Astrocyte of the cerebellum (primary cell): ENCODE data around the gene MAB21L3.

ENCODE experiments used
- DNase-seq: peaks from one replicate; pipeline ENCODE4 v3.0.0-alpha.2; 2011; ENCODE audit warnings: low read depth
- H3K4me3 ChIP-seq: 2 replicates; pipeline ENCODE4 v1.5.1; 2011; ENCODE audit warnings: mild to moderate bottlenecking, low read depth, low read length, moderate library complexity
- in situ Hi-C: cut with HindIII; loops from 2 replicates; pipeline ENCODE4 v1.10.0; 2017; ENCODE audit warnings: low sequenced_read_pairs
- TF ChIP-seq, protein P1 (sequence below): IDR thresholded peaks from 2 replicates; pipeline ENCODE4 v1.5.1; 2012; ENCODE audit warnings: low read length, low read depth, moderate library complexity, mild to moderate bottlenecking; ENCODE audit errors: missing control alignments

Gene MAB21L3

DNA sequence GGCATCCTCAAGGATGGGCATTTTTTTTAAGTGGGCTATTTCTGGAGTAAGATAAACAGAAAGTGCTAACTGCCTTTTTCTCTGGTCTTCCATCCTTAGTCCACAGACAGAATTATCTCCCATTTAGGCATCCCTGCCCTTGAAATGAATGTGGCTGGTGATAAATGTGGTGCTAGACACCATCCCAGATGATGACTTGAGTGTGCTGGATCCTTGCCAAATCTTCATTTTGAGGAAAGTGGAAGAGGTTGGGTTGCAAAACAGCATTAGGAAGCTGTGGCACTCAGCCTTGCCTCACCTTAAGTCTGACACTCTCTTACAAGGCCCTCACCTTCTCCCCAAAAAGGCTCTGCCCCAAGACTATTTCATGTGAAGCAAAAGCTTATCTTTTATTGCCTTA lies 19.2 kb downstream of the MAB21L3 start:
- in situ Hi-C loops, result no loop called here
- no peak overlapping the region for H3K4me3 ChIP-seq
- DNase-seq, result no peak
- TF ChIP-seq, protein P1, sequence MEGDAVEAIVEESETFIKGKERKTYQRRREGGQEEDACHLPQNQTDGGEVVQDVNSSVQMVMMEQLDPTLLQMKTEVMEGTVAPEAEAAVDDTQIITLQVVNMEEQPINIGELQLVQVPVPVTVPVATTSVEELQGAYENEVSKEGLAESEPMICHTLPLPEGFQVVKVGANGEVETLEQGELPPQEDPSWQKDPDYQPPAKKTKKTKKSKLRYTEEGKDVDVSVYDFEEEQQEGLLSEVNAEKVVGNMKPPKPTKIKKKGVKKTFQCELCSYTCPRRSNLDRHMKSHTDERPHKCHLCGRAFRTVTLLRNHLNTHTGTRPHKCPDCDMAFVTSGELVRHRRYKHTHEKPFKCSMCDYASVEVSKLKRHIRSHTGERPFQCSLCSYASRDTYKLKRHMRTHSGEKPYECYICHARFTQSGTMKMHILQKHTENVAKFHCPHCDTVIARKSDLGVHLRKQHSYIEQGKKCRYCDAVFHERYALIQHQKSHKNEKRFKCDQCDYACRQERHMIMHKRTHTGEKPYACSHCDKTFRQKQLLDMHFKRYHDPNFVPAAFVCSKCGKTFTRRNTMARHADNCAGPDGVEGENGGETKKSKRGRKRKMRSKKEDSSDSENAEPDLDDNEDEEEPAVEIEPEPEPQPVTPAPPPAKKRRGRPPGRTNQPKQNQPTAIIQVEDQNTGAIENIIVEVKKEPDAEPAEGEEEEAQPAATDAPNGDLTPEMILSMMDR, result no peak

DNA sequence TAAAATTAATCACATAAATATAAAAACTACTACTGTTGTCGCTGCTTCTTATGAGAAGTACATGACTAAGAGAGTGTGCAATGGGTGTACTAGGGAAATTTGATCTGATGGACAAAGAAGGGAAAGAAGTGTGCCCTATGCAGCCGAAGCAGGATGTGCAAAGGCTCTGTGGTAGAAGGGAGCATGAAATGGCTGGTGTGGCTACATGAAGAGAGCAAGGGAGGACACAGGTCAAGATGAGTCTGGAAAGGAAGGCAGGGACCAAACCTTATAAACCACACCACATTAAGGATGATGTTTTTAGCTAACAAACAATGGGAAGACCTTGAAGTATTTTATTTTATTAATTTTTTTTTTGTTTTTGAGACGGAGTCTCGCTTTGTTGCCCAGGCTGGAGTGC lies 20.0 kb downstream of the MAB21L3 start:
- TF ChIP-seq, protein P1, result no peak
- H3K4me3 ChIP-seq, result no peak overlapping the region
- in situ Hi-C loops, result no loop called here
- DNase-seq, result no peak

DNA sequence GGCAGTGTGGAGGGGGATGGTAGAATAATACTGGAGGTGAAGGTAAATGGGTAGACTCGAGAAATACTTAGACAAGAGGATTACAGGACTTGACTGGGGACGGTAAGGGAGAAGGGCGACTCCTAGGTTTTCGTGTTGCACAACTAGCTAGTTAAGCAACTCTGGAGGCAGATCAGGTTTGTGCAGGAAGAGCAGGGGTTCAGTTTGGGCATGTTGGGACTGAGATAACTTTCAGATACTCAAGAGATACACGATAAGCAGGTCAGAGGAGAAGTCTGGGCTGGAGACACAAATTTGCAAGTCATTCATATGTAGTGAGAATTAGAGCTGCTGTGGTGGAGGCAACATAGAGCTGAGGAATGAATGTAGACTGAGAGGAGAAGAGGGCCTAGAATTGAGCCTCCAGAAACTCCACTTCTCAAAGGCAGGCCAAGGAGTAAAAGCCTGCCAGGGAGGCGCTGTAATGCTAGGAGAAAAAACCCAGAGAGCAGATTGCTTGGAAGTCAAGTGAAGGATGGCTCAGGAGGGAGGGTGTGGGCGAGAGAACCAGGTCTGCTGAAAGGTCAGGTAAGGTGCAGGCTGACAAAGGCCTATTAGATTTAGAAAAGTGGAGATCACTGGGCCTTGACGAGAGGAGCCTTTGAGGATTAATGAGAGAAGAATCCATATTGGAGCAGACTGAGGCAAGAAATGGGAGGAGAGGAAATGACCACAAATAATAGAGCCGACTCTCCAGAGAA lies 20.8 kb downstream of the MAB21L3 start:
- DNase-seq, result no peak
- TF ChIP-seq, protein P1, result no peak
- in situ Hi-C loops, result no loop called here
- no peak overlapping the region for H3K4me3 ChIP-seq

DNA sequence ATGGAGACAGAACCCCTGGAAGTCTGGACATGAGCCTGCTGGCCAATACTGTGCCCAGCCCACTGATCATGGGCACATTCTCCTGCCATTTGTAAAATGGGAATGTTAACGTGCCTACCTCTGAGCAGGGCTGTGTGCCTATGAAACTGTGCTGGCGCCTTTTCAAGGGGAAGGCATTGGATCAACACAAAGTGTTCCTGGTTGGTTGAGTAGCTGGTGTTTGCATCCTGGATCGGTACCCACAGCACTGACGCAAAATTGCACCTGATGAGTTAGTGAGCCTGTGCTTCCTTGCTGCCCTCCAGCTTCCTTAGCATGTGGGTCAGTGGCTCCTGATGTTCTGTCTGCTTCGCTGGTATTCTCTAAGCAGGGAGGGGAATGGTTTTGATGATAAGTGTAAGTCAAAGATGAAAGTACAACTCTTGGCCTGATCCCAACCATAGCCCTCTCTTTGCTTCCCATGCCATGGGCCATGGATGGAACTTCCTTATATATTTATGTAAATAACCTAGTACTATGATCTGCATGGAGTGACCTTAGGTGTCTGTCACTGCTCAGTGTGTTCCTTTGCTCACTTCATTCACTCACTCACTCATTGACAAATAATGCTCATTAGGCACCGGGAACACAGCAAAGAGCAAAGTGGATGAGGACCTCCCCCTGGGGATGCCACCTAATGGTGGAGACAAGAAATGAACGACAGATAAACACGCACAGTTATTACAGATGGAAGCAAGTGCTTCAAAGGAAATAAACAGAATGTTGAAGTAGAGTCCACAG lies 22.7 kb downstream of the MAB21L3 start:
- TF ChIP-seq, protein P1, result no peak
- DNase-seq, result no peak
- no peak overlapping the region for H3K4me3 ChIP-seq
- in situ Hi-C loops, result no loop called here

DNA sequence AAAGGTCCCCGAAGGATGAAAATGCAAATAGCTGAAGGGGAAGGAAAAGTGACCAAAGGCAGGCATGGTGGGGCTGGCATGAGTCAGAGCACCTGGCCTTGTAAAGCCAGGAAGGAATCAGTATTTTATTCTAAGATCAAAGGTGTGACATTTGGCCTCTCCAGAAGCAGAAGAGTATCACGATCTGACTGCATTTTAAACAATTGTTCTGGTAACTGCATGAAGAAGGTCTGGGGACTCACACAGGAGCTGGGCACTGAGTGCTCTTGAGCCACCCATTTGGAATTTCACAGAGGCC lies 23.2 kb downstream of the MAB21L3 start:
- DNase-seq, result no peak

DNA sequence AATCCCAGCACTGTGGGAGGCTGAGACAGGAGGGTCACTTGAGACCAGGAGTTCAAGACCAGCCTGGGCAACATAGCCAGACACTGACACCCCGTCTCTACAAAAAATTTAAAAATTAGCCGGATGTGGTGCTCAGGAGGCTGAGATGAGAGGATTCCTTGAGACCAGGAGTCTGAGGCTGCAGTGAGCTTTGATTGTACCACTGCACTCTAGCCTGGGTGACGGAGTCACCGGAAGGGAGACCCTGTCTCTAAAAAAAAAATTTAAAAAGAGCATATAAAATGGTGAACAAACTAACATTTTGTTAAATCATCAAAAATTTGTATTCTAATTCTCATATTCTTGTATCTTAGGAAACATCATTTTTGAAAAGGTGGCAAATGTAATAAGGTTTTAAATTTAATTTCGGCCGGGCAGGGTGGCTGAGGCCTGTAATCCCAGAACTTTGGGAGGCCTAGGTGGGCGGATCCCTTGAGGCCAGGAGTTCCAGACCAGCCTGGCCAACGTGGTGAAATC lies 27.1 kb downstream of the MAB21L3 start:
- no peak overlapping the region for H3K4me3 ChIP-seq
- no peak for DNase-seq
- TF ChIP-seq, protein P1, result no peak
- in situ Hi-C loops, result no loop called here

More for the DNA sequence above, 23.2 kb downstream of the MAB21L3 start:
- H3K4me3 ChIP-seq, result no peak overlapping the region
- in situ Hi-C loops, result no loop called here
- TF ChIP-seq, protein P1, result no peak
